ENCODE data around the gene IER5.

The IER5 gene

GRCh38 chr1:181104790-181105133 lies 16.3 kb downstream of the IER5 start:
- TF ChIP-seq, protein P1, sequence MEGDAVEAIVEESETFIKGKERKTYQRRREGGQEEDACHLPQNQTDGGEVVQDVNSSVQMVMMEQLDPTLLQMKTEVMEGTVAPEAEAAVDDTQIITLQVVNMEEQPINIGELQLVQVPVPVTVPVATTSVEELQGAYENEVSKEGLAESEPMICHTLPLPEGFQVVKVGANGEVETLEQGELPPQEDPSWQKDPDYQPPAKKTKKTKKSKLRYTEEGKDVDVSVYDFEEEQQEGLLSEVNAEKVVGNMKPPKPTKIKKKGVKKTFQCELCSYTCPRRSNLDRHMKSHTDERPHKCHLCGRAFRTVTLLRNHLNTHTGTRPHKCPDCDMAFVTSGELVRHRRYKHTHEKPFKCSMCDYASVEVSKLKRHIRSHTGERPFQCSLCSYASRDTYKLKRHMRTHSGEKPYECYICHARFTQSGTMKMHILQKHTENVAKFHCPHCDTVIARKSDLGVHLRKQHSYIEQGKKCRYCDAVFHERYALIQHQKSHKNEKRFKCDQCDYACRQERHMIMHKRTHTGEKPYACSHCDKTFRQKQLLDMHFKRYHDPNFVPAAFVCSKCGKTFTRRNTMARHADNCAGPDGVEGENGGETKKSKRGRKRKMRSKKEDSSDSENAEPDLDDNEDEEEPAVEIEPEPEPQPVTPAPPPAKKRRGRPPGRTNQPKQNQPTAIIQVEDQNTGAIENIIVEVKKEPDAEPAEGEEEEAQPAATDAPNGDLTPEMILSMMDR (IDR thresholded peaks at IDR 0.05; ENCODE audit: insufficient read depth, low read length, poor library complexity, severe bottlenecking) = peak; percentile 9
- no peak for DNase-seq (ENCODE audit: extremely low read depth, insufficient read length)

DNA sequence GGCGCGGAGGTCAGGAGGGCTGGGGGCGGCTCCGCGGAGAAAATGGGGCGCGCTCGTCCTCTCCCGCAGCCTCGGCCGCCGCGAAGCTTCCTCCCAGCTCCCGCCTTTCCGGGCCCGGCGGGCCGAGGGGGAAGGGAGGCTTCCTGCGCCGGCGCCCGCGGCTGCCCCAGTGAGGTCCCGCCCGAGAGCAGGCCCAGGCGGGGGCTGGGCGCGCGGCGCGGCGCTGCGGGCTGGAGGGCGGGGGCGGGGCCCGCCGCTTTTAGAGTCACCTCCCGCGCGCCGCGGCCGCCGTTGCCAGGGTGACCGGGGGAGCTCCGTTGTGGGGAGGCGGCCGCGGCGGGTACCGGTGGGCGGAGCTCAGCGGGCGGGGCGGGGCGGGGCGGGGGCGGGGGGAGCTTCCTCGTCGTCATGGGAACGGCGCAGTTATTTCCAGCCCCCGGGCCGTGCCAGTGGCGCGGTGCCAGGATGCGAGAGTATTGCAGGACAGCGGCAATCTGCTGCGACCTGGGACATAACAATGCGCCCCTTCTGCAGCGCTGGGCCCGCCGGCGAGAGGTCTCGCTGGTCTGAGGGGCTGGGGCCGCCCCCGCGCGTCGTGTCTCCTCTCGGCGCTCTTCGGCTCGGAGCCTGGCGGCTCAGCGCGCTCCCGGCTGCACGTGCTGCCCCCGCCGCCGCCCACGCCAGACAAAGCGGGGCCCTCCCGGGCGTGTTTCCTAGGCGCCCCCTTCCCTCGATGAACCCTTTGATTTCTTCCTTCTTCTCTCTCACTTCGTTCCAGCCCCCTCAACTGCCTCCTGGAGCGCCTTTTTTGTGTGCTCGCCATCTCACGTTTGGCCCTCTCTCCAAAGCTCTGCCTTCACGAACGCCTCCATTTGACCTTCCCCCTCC lies 16.9 kb downstream of the IER5 start:
- TF ChIP-seq, protein P1 (IDR thresholded peaks at IDR 0.05; ENCODE audit: insufficient read depth, low read length, poor library complexity, severe bottlenecking) = no peak
- Histone ChIP-seq H3K27me3 (replicated peaks; ENCODE audit: control insufficient read depth, insufficient read depth, low read length) (no peaks in the 10 kb centered on the region), H3K36me3 (ENCODE audit: control insufficient read depth, insufficient read depth, low read length) (no peaks in the 10 kb centered on the region), H3K4me3 (replicated peaks; ENCODE audit: low read depth, low read length) (peak overlapping the region; percentile 82)
- peak; percentile 93 for DNase-seq (ENCODE audit: extremely low read depth, insufficient read length)

More at GRCh38 chr1:181104790-181105133, 16.3 kb downstream of the IER5 start:
- no peaks in the 10 kb centered on the region for H3K27me3 ChIP-seq (replicated peaks; ENCODE audit: control insufficient read depth, insufficient read depth, low read length)
- peak overlapping the region; percentile 82 for H3K4me3 ChIP-seq (replicated peaks; ENCODE audit: low read depth, low read length)
- no peaks in the 10 kb centered on the region for H3K36me3 ChIP-seq (ENCODE audit: control insufficient read depth, insufficient read depth, low read length)

DNA sequence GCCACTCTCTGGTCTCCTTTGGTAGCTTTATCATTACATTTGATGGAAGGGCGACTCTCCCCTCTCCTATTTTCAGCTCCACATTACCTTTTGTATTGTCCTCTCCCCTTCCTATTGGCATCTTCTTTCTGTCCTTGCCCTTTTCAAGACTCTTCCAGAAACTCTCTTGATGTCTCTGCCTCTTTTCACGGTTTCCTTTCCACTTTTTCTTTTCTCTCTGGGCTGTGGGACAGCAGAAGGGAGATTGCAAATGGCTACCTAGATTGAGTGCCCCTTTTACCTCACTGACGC lies 17.5 kb downstream of the IER5 start:
- Histone ChIP-seq H3K27me3 (replicated peaks; ENCODE audit: control insufficient read depth, insufficient read depth, low read length) (no peaks in the 10 kb centered on the region), H3K36me3 (ENCODE audit: control insufficient read depth, insufficient read depth, low read length) (no peaks in the 10 kb centered on the region), H3K4me3 (replicated peaks; ENCODE audit: low read depth, low read length) (no peak overlapping the region)
- TF ChIP-seq, protein P1 (IDR thresholded peaks at IDR 0.05; ENCODE audit: insufficient read depth, low read length, poor library complexity, severe bottlenecking) = no peak
- DNase-seq (ENCODE audit: extremely low read depth, insufficient read length) = no peak

- Histone ChIP-seq H3K27me3 (replicated peaks; ENCODE audit: control insufficient read depth, insufficient read depth, low read length) (no peaks in the 10 kb centered on the region), H3K4me3 (replicated peaks; ENCODE audit: low read depth, low read length) (no peak overlapping the region), H3K36me3 (ENCODE audit: control insufficient read depth, insufficient read depth, low read length) (no peaks in the 10 kb centered on the region)
- no peak for DNase-seq (ENCODE audit: extremely low read depth, insufficient read length)
- TF ChIP-seq, protein P1 (IDR thresholded peaks at IDR 0.05; ENCODE audit: insufficient read depth, low read length, poor library complexity, severe bottlenecking) = no peak
These were observed 18.0 kb downstream of the IER5 start for GRCh38 chr1:181106479-181106878.

DNA sequence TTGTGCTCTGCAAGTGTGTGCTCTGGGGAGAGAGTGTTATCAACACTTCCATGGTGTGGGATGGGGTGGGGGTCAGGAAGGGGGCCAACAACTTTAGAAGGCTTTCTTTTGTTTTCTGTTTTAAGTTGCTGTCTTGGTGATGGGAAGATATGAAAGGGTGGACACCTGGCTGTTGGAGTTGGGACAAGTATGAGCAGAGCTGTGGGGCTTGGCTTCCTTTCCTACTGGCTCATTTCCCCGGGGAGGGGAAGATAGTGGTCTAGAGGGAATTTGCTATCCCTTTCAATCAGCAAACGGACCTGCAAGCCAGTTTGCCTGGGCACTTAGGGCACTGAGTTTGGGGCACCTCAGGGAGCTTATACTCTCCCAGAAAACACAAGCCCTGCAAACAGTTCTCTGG lies 19.2 kb downstream of the IER5 start:
- TF ChIP-seq, protein P1 (IDR thresholded peaks at IDR 0.05; ENCODE audit: insufficient read depth, low read length, poor library complexity, severe bottlenecking) = no peak
- no peak for DNase-seq (ENCODE audit: extremely low read depth, insufficient read length)
- H3K4me3 ChIP-seq (replicated peaks; ENCODE audit: low read depth, low read length) = no peak overlapping the region
- H3K36me3 ChIP-seq (ENCODE audit: control insufficient read depth, insufficient read depth, low read length) = no peaks in the 10 kb centered on the region
- no peaks in the 10 kb centered on the region for H3K27me3 ChIP-seq (replicated peaks; ENCODE audit: control insufficient read depth, insufficient read depth, low read length)

Data from GM06990 (cell line).